Measurements from ENCODE around the gene AQP12A.
"Not testable (repeated sequence)": the region's sequence is repeated elsewhere in the genome, so short reads cannot be mapped to it uniquely, and the experiment has no call there.

Gene AQP12A

DNA sequence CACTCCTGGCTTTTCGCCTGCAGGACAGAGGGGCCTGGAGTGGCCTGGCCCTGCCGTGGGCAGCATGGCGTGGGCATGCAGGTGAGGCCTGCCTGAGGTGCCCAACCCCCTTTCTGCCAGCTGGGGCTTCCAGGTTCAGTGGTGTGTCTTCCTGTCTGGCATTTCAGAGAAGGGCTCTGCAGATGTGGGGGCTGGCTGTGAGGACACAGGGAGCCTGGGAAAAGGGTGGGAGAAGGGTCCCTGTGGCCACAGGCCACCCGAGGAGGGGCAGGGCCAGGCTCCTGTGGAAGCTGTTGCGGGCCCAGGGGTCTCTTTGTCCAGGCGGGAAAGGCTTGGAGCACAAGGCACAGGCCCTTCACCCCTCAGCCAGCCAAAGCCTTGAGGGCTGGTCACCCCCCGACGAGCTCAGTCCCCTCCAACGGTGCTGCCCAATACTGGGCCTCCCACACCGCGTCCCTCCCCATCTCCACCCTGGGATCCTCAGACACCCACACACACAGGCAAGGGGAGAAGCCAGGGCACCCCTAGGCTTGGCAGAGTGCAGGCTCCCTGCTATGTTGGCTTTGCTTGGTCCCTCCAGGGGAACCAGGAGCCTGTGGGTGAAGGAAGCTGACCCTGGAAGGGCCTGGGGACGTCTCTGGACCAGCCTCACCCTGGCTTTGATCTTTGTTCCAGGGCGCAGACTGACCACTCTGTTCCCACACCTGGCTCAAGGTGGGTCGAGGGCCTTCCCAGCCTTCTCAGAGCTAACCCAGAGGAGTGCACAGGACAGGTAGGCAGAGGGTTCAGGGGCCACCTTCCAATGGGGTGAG, 3.7 kb upstream of the AQP12A start:
- DNase-seq (ENCODE audit: low read depth) = no peak

DNA sequence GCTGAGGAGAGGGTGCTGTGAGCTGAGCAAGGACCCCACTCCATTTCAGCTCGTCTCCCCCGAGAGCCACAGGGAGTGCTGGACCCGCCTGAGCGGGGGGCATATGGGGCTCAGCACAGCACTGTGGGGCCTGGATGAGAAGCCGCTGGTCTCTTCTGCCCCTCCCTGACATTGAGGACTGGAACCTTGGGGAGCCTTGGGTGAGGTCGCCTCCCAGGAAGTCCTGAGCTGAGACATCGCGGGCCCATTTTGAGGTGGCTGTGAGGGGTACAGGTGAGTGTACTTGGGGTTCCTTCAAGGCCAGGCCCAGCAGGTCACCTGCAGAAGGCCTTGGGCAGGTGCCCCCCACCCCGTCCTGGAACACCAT, 3.1 kb upstream of the AQP12A start:
- DNase-seq (ENCODE audit: low read depth) = no peak

DNA sequence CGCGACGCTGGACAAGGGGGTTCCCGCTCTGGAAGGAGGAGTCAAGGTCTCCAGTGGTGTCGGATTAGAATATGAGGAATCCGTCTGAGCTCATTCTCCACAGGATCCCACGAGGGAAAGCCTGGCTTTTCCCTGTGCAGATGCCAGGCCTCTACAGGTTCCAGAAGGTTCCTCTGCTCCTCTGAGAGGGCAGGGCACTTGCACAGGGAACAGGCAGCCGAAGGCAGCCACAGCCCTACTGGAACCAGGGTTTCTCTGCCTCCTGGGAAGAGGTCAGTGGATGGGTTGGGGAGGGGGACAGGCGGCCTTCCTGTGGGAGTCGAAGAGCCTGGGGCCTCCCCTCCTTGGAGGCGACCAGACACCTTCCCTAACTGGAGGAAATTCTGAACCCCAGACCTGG, 1.7 kb upstream of the AQP12A start:
- no peak for DNase-seq (ENCODE audit: low read depth)

DNA sequence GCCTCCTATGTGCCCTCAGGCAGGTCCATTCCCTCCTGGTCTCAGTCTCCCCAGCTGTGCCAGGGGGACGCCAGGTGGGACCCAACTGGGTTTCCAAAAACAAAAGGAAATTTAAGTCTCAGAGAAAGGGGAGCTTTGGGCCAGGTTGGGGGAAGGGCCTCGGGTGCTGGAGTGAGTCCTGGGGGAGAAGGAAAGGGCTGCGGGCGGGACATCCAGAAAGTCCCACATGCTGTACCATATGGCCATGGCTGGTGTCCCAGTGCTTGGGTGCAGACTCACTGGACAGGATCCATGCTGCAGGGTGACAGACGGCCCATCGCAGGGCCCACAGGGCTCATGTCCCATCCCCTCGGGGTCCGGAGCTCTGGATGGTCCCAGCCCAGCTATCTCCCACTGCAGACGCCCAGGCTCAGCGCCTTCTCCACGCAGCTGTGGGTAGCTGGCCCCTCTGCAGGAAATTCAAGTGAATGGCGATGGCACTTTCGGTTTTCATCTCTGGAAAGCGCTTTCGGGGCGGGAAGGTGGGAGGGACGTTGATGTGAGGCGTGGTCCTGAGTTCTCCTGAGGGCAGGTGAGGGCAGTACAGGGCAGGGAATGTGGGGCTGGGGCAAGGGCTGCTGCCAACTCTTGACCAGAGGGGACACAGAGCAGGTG, 1.1 kb upstream of the AQP12A start:
- not testable (repeated sequence) for DNase-seq (ENCODE audit: low read depth)

DNA sequence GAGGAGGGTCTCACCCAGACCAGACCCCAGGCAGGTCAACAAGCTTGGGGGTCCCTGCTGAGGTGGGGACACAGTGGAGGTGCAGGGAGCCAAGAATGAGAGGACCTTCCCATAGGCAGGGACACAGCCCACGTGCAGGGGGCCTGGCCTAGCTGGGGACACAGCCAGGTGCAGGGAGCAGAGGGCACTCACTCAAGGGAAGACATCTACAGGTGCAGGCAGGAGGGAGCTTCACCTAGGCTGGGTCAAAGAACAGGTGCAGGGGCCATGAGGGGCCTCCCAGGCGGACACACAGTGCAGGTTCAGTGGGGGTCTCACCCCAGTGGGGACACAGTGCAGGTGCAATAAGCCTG, 615 bp upstream of the AQP12A start:
- not testable (repeated sequence) for DNase-seq (ENCODE audit: low read depth)

DNA sequence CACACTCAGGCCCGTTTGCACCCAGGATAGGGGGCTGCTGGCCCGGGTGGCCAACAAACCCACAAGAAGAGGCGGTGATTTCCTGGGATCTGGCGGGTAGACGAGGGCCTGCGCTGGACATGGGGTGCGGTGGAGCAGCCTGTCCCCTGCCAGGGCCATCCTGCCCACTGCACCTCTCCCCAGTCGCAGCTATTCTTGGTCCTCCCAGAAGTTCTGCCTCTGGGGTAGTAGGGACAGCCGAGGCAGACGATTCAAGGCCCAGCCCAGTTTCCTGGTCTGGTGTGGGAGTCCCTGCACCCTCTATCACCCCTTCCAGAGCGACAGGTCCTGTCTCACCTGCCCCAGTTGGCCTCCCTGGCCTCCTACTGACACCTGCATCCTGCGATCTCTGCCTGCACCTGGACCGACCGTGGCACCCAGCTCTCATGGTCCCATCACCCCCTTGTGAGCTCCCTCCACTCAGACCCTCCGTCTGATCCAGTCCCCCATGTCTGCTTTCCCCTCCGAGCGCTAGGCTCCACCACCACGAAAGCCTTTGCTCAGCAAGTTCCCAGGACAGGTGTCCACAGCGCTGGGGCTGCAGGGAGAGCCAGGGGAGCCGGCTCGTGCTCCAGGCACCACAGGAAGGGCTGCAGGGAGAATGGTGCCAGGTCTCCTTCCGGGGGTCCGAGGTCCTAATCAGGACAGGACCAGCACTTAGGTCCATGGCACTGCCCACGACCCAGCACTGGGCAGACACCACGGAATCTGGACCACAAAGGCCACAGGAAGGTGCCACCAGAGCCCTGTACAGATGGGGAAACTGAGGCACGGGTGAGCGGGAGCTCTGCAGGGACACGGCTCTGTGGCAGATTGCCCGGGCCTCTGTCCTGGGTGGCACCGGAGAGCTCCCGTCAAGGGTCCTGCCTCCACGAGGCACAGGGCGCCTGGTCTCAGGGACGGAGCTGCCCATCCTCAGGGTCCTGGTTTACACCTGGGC, 1.2 kb downstream of the AQP12A start:
- not testable (repeated sequence) for DNase-seq (ENCODE audit: low read depth)

DNA sequence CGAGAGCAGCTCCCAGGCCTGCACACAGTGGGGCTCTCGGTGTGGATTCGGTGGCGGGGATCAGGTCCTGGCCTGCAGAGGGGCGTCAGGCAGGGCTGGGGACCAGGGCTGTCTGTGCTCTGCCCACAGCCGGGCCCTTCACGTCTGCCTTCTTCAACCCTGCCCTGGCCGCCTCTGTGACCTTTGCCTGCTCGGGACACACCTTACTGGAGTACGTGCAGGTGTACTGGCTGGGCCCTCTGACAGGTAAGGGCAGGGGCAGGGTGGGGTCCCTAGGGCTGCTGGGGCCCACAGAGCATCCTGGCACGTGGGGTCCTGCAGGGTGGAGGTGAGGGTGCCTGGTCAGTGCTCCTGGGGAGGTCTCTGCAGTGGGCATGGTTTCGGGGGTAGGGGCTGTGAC, 2.6 kb downstream of the AQP12A start:
- not testable (repeated sequence) for DNase-seq (ENCODE audit: low read depth)

DNA sequence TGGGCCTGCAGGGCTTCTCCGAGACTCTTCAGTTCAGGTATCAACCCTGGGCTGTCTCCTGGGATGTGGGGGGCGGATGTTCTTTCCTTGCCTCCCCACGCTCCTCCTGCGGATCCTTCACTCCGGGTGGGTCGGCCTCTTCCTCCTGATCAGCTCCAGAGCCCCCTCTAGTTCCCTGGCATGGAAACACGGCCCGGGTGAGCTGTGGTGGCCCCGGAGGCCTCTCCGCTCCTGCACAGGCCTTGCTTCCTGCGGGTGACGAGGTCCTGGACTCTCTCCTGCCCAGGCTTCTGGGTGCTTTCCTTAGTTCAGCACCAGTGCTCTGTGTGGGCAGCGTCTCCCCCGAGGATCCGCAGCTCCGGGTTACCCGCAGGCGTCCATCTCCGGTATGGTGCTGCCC, 3.9 kb downstream of the AQP12A start:
- not testable (repeated sequence) for DNase-seq (ENCODE audit: low read depth)

DNA sequence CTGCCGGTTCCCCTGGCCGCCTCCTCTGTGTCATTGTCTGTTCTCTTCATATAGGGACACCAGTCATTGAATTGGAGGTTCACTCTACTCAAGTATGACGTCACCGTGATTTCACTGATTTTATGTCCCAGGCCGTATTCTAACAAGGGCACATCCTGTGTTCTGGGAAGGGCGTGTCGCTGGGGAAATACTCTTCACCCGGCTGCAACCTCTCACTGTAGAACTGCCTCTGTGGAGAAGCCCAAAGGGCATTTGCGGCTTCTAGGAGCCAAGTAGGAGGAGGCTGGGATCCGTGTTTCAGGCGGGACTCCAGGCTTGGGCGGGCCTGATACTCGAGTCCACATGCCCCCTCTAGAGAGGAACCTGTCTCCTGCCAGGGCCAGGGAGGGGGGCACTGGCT, 4.8 kb downstream of the AQP12A start:
- DNase-seq (ENCODE audit: low read depth) = not testable (repeated sequence)

DNA sequence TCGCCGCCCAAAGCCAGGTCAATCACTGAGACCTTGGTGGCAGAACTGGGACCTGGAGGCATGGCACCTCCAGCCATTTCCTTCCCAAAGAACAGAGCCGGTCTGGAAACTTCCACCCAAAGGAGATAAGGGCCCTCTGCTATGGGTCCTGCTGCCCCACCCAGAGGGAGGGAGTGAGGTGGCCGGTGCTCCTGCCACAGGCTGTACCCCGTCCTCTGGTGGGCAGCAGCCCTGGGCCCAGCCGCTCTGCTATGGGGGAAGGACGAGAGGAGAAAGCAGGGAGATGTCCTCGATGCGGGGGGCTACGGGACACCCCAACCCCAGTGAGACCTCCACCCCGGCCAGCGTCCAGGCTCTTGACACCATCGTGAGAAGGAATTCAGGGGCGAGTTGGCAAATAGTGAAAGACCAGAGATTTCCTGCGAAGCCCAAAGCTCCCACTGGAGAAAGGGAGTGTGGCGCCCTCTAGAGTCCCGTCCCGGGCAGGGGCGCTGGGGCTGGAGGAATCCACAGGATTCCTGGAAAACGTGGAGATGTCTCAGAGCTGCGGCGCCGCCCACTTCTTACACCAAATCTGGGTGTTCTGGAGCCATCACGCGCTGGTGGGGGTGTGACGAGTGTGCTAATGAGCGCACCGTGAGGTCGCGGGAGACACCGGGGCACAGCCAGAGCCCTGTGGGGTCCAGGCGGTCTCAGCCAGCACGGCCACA, 7.3 kb downstream of the AQP12A start:
- DNase-seq (ENCODE audit: low read depth) = not testable (repeated sequence)

DNA sequence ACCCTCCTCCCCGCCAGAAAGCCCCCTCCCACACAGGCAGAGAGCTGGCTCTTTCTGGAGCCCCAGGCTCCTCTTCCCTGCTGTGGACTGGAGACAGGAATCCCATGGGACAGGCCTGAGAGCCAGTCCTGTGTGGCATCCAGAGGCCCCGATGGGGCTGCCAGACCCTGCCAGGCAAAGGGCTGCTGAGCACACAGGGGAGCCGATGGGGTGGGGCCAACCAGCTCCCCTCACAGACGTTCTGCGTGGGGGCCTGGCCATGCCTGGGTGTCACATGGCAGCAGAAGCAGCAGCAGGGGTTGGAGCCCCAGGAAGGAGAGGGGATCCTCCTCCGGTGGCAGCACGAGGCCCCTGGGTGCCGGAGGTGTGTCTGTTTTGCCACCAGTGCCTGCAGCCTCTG, 8.2 kb downstream of the AQP12A start:
- DNase-seq (ENCODE audit: low read depth) = not testable (repeated sequence)

DNA sequence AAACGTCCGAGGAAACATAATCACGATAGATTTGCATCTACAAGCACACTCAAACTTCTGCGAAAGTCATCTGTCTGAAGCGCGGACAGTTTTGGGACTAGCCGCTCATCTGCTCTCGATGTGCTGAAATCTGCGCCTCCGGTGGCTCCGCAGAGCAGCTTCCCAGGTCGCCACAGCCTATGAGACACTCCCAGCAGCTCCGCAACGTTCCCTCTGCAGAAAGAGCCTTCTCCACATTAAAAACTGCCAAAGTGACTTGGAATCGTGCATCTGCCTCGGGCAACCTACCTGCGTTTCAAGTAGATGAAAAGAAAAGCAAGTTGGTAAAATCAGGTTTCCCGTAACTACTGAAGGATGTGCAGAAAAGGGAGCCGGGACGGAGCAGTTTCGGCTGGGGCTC, 8.9 kb downstream of the AQP12A start:
- DNase-seq (ENCODE audit: low read depth) = not testable (repeated sequence)

DNA sequence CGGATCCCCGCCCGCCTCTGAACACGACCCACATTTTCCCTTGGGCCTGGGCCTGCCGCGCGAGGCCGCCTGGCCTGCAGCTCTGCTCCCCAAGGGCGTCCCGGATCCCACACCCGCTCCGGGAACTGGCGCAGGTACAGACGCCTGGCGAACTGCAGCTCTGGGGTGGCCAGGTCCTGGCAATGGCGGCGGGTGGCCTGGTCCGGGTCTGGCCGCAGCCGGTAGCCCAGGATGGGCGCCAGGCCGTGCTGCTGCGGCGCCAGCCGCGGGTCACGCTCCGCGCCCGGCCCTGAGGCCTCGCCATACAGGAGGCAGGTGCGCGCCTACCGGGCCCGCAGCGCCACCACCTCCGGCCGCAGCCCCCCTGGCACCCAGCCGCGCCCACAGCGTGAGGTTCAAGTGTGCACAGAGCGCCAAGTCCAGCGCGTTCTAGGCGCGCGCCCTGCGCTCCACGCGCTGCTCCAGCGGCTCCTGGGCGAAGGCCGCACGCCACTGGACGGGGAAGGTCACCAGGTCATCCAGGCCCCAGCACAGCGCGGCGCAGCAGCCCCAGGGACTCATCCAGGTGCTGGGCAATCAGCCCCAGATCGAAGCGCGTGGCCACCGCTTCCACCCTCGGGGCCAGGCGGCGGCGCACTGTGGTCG, 9.5 kb downstream of the AQP12A start:
- DNase-seq (ENCODE audit: low read depth) = no peak

DNA sequence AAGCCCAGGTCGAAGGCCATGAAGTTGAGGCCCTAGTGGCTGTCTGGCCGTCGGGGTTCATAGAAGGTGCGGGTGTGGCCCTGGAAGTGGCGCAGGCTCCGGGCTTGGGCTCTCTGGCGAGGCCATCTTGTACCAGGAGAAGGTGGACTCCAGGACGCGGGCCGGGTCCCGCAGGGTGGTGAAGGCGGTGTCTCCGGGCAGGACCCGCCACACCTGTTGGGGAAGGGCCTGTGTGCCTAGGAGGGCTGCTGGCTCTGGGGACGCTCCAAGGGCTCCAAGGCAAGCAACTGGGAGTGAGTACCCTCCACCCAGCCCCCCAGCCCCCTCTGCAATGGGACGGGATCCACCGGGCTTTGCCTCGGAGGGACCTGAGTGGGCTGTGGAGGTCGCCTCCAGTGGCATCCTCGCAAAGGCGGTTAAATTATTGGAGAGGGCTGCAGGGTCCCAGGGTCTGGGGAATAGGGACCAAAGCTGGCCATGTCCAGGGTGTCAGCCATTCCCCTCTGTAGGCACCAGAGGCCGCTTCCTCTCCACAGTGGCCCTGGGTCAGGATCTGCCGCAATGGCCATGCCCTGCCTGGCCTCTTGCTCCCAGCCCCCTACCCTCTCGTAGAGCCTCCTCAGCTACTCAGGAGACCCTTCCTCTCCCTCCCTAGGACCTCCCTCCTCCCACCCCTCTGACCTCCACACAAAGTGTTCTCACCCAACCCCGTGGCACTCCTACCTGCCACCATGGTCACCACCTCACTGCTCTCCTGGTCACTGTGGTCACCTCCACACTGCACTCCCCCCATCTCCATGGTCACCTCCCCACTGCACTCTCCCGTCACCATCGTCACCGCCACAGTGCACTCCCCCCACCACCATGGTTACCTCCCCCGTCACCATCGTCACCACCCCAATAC, 10.3 kb downstream of the AQP12A start:
- DNase-seq (ENCODE audit: low read depth) = no peak

DNA sequence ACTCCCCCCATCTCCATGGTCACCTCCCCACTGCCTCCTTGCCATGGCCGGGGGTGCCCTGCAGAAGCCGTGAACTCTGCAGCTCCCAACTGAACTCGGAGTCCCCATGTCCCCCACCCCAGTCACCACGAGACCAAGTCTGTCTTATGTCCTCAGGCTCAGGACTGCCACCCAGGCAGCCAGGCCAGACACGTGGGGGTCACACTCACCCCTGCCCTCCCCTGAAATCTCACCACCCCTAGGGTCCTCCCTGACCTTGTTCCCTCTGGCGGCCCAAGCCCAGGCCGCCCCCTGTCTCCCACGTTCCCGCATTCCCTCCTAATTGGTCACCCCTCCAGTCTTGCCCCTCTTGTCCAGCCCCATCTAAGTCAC, 11.0 kb downstream of the AQP12A start:
- DNase-seq (ENCODE audit: low read depth) = no peak

DNA sequence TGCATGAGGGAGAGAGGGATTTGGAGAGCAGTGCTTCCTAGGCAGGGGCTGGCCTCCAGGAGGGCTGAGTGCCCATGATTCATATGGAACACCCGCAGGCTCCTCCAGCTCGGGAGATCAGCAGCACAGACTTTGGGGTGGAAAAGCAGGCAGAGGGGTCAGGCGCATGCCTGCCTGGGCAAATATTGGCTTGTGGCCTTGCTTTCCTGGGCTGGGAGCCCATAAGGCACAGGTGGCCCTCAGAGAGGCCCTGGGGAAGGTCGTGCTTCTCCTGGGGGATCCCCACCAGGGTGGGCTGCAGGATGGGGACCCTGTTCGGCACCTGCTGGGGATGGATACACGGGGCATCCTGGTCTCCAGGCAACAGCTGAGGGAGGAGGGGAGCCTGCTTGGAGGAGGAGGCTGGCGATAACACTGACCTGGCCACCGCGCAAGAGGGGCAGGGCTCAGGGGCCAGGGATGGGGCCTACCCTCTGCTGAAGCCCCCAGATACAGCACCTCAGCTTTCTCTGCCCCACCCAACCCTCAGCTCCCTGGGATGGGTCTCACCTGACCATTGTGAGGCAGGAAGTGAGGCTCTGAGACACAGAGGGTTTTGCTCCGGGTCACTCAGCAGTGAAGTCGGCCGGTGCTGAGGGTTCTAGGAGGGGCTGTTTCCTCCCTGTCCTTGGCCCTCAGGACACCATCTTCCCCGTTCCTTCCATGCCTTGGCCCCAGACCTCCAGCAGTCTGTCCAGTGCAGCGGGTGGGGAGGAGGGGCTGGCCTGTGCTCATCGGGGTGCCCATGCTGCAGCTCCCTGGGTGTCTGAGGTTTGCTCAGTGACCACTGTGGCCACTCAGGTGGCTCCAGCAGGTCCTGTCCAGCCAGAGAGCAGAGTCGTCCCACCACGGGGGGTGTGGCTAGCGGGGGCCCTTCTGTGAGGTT, 12.0 kb downstream of the AQP12A start:
- no peak for DNase-seq (ENCODE audit: low read depth)

DNA sequence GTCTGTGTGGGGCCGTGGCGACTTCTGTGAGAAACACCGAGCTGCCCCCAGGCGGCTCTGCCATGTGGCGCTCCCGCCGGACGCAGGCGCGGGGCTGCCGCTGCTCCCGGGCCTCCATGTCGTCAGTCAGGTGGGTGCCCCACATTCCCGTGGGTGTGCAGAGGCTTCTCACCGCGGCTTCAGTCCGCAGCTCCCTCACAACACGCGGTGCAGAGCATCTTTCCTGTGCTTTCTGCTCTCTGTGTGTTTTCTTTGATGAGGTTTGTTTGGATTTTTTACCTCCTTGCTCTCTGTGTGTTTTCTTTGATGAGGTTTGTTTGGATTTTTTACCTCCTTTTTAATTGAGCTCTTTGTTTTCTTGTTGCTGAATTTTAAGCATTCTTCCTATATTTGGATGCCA, 13.0 kb downstream of the AQP12A start:
- no peak for DNase-seq (ENCODE audit: low read depth)

DNA sequence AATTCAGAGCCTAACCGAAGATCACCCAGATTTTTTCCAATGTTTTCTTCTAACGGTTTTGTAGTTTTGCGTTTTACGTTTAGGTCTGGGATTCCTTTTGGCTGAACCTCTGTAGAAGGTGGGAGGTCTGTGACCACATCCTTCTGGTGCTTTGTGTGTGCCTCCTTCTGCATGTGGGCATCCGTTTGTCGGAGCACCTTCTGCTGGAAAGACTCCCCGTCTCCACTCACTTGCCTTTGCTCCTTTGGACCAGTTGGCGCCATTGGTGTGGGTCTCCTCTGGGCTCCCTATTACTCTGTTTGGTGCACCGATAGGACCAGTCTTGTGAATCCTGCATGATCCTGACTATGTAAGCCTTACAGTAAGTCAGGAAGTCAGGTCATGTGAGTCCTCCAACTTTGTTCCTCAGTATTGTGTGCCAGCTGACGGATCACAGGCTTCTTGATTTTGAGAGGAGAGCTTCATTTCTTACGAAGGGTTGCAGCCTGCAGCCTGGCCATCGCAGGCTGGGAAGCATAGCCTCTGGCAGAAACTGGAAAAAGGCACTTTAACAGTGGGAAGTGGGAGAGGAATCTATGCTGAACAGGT, 13.6 kb downstream of the AQP12A start:
- no peak for DNase-seq (ENCODE audit: low read depth)

All from fibroblast of gingiva (primary cell).